Endodermal cell (in vitro differentiated cells): ENCODE results near the gene FGB. TPM values are rescaled to one million over a fixed set of nuclear protein-coding genes. Genes with fewer than 3 reads are reported as not detected.
A peak's percentile ranks its signal among the peaks of the same experiment; 100 is the strongest.

ENCODE experiments used
- DNase-seq: peaks from one replicate; pipeline ENCODE4 v3.0.0-alpha.2; 2017
- H3K27ac ChIP-seq: 2 replicates; pipeline ENCODE4 v1.5.1; 2013; ENCODE audit warnings: mild to moderate bottlenecking, low read depth, low read length, moderate library complexity
- H3K27me3 ChIP-seq: 2 replicates; pipeline ENCODE4 v1.6.1; 2013; ENCODE audit warnings: mild to moderate bottlenecking, low read length, moderate library complexity; ENCODE audit not compliant: insufficient read depth, control insufficient read depth, poor library complexity, severe bottlenecking
- H3K36me3 ChIP-seq: 2 replicates; pipeline ENCODE4 v1.7.0; 2013; ENCODE audit warnings: mild to moderate bottlenecking, low read length, moderate library complexity; ENCODE audit not compliant: control insufficient read depth, insufficient read depth
- H3K4me1 ChIP-seq: one replicate; pipeline ENCODE4 v1.7.0; 2013; ENCODE audit warnings: low read length; ENCODE audit not compliant: control insufficient read depth, insufficient read depth
- H3K4me3 ChIP-seq: 2 replicates; pipeline ENCODE4 v1.5.1; 2013; ENCODE audit warnings: mild to moderate bottlenecking, low read length, moderate library complexity
- H3K9ac ChIP-seq: 2 replicates; pipeline ENCODE4 v1.6.1; 2013; ENCODE audit warnings: mild to moderate bottlenecking, low read length, moderate library complexity; ENCODE audit not compliant: poor library complexity, severe bottlenecking; ENCODE audit errors: extremely low read depth
- H3K9me3 ChIP-seq: 2 replicates; pipeline ENCODE4 v1.6.1; 2013; ENCODE audit warnings: mild to moderate bottlenecking, low read length, moderate library complexity; ENCODE audit not compliant: control insufficient read depth
- H3K27ac Mint-ChIP-seq: 2 replicates; pipeline ENCODE4 v1.8.0; 2020; ENCODE audit warnings: mixed read lengths
- H3K27me3 Mint-ChIP-seq: 2 replicates; pipeline ENCODE4 v1.8.0; 2021; ENCODE audit warnings: mild to moderate bottlenecking, mixed read lengths; ENCODE audit not compliant: insufficient read depth
- H3K36me3 Mint-ChIP-seq: 2 replicates; pipeline ENCODE4 v1.8.0; 2020; ENCODE audit warnings: low read depth, mixed read lengths
- H3K4me1 Mint-ChIP-seq: 2 replicates; pipeline ENCODE4 v1.8.0; 2020; ENCODE audit warnings: mixed read lengths
- H3K4me3 Mint-ChIP-seq: 2 replicates; pipeline ENCODE4 v1.8.0; 2020; ENCODE audit warnings: mild to moderate bottlenecking, moderate library complexity, mixed read lengths
- H3K9me3 Mint-ChIP-seq: 2 replicates; pipeline ENCODE4 v1.8.0; 2020; ENCODE audit warnings: mild to moderate bottlenecking, mixed read lengths
- CTCF ChIP-seq: fragments of 200-600 bp; sonication (generic); conservative IDR thresholded peaks from 2 replicates; pipeline ENCODE4 v1.5.0; 2021; ENCODE audit warnings: antibody characterized with exemption, mild to moderate bottlenecking
- WGBS, 2 experiments: methylation state at CpG; one replicate each; pipeline versions ENCODE4 v1.1.5 to v1.1.7; 2013; ENCODE audit warnings: missing lambda C conversion rate in 2 of 2, mixed read lengths in 1 of 2; ENCODE audit not compliant: insufficient coverage in 1 of 2, insufficient read length in 1 of 2; 5-methylcytosine and 5-hydroxymethylcytosine counted together
- long read RNA-seq, 4 experiments: library from polyadenylated mRNA in 2 of 4; library from RNA in 1 of 4; library from capped mRNA in 1 of 4; stranded (forward) in 3 of 4; unstranded in 1 of 4; transcript quantifications; one replicate each; pipeline ENCODE4 v2.0.0, GENCODE V29; 2020 to 2021; ENCODE audit warnings: inconsistent platforms in 1 of 4
- polyA plus RNA-seq, 2 experiments: library from polyadenylated mRNA; stranded (reverse); fragments of 50-300 nt; gene quantifications; one replicate each; pipeline ENCODE4 v1.2.3, GENCODE V29; 2013
- total RNA-seq, 2 donors: library from RNA; stranded (reverse); fragmentation: NEBNext Ultra II Directional in 1 of 2; extraction: Animal tissue kit (Norgen Biotek cat#: 25700) in 1 of 2; gene quantifications; 2 replicates in 1 of 2; 3 replicates in 1 of 2; pipeline ENCODE4 v1.2.1, GENCODE V29; 2021

The FGB gene
- total RNA-seq: under 1 TPM in 1 of 2 donors, not detected in 1; 0.55 TPM
- 2.6 TPM for polyA plus RNA-seq (2013, experiment 1 of 2)
- 0.79 TPM for polyA plus RNA-seq (2013, experiment 2 of 2)
- long read RNA-seq, experiment 1: 0 reads
- long read RNA-seq, experiment 2: 0 reads
- long read RNA-seq, experiment 3: 0 reads
- long read RNA-seq, experiment 4: 0 reads

GRCh38 chr4:154562697-154563254 is at the start of gene FGB:
Gene FGB, plus strand, starts transcription at chr4:154563011. Its CDS starts 8 bp downstream, at chr4:154563019.
- peaks cover 10% of the 10 kb centered on the region for H3K4me1 Mint-ChIP-seq
- WGBS, 2 experiments: 85% methylated on average over 1 of the region's 2 CpGs; no CpG with 5 or more reads in 1 of the 2 experiments
- H3K4me3 Mint-ChIP-seq: no peak within 1 kb of the TSS
- H3K36me3 Mint-ChIP-seq: no peaks in the 10 kb centered on the region
- H3K9me3 Mint-ChIP-seq: no peaks in the 10 kb centered on the region
- Histone ChIP-seq H3K36me3 (no peaks in the 10 kb centered on the region), H3K27ac (no peak within 1 kb of the TSS), H3K9me3 (no peaks in the 10 kb centered on the region), H3K9ac (no peak within 1 kb of the TSS), H3K4me3 (no peak within 1 kb of the TSS), H3K27me3 (no peaks in the 10 kb centered on the region), H3K4me1 (no peaks in the 10 kb centered on the region)
- H3K27ac Mint-ChIP-seq: no peak within 1 kb of the TSS
- peaks cover 3% of the 10 kb centered on the region for H3K27me3 Mint-ChIP-seq
- TF ChIP-seq CTCF: no peak
- no peak for DNase-seq

GRCh38 chr4:154516318-154517029 is 46.3 kb upstream of the FGB start:
- no peak overlapping the region for H3K4me3 Mint-ChIP-seq
- no peaks in the 10 kb centered on the region for H3K9me3 Mint-ChIP-seq
- H3K36me3 Mint-ChIP-seq: no peaks in the 10 kb centered on the region
- H3K4me1 Mint-ChIP-seq: no peaks in the 10 kb centered on the region
- H3K27me3 Mint-ChIP-seq: peaks cover 4% of the 10 kb centered on the region
- H3K27ac Mint-ChIP-seq: no peak overlapping the region
- H3K36me3 ChIP-seq: no peaks in the 10 kb centered on the region
- H3K4me3 ChIP-seq: no peak overlapping the region
- no peak for TF ChIP-seq CTCF
- H3K9ac ChIP-seq: no peak overlapping the region
- no peak for DNase-seq
- H3K4me1 ChIP-seq: no peaks in the 10 kb centered on the region
- peak overlapping the region; percentile 71 for H3K27ac ChIP-seq
- no peaks in the 10 kb centered on the region for H3K27me3 ChIP-seq
- 57% methylated on average over 1 of the region's 1 CpG; no CpG with 5 or more reads in 1 of the 2 experiments for WGBS, 2 experiments
- no peaks in the 10 kb centered on the region for H3K9me3 ChIP-seq

GRCh38 chr4:154517591-154517990 is 45.2 kb upstream of the FGB start:
- no peak overlapping the region for H3K4me3 ChIP-seq
- no peak overlapping the region for H3K27ac Mint-ChIP-seq
- H3K27me3 ChIP-seq: no peaks in the 10 kb centered on the region
- H3K4me3 Mint-ChIP-seq: no peak overlapping the region
- no peak for DNase-seq
- H3K27me3 Mint-ChIP-seq: peaks cover 4% of the 10 kb centered on the region
- no peaks in the 10 kb centered on the region for H3K36me3 ChIP-seq
- no peaks in the 10 kb centered on the region for H3K4me1 Mint-ChIP-seq
- H3K9ac ChIP-seq: no peak overlapping the region
- H3K4me1 ChIP-seq: no peaks in the 10 kb centered on the region
- H3K9me3 ChIP-seq: no peaks in the 10 kb centered on the region
- WGBS, 2 experiments: 92 to 100% methylated on average over 3 to 4 of the region's 4 CpGs
- no peaks in the 10 kb centered on the region for H3K9me3 Mint-ChIP-seq
- no peaks in the 10 kb centered on the region for H3K36me3 Mint-ChIP-seq
- H3K27ac ChIP-seq: no peak overlapping the region
- TF ChIP-seq CTCF: no peak
